H1 (cell line): Measurements from ENCODE around the gene ZNF423. TPM values are rescaled to one million over a fixed set of nuclear protein-coding genes. Genes with fewer than 3 reads are reported as not detected.
A peak's percentile ranks its signal among the peaks of the same experiment; 100 is the strongest.

Experiments
- CTCF ChIA-PET: fragments of 300-600 bp; sonication (Branson Sonifier 250); formaldehyde crosslinking; loops from one replicate; lab custom pipeline; 2021; ENCODE audit not compliant: partially characterized antibody; lab: Charles Lee
- POLR2A ChIA-PET: fragments of 300-600 bp; sonication (Branson Sonifier 250); formaldehyde crosslinking; loops from one replicate; lab custom pipeline; 2021; ENCODE audit warnings: inconsistent platforms; ENCODE audit not compliant: partially characterized antibody; lab: Charles Lee
- DNase-seq, 2 experiments: peaks; one replicate each; pipeline versions ENCODE4 v3.0.0 to v3.0.0-alpha.2; 2010 to 2022; ENCODE audit warnings: low spot score in 2 of 2, low read depth in 1 of 2, mixed read lengths in 1 of 2
- FAIRE-seq: peaks from 2 replicates; lab custom pipeline; 2011; peaks lifted over from hg19 to GRCh38; lab: Jason Lieb, UNC
- H2AFZ ChIP-seq: 2 replicates; pipeline ENCODE4 v1.8.1; 2012; ENCODE audit warnings: low read length, inconsistent platforms
- H2AK5ac ChIP-seq: 2 replicates; pipeline ENCODE4 v1.6.1; 2013; ENCODE audit warnings: low read depth, low read length
- H2BK120ac ChIP-seq: replicated peaks from 2 replicates; pipeline ENCODE3; 2013; ENCODE audit warnings: low read depth, low read length, inconsistent platforms
- H2BK12ac ChIP-seq: 2 replicates; pipeline ENCODE4 v1.6.1; 2013; ENCODE audit warnings: low read depth, low read length
- H2BK15ac ChIP-seq: 2 replicates; pipeline ENCODE4 v1.6.1; 2013; ENCODE audit warnings: low read length
- H2BK20ac ChIP-seq: 2 replicates; pipeline ENCODE4 v1.6.1; 2013; ENCODE audit warnings: low read length
- H2BK5ac ChIP-seq: 2 replicates; pipeline ENCODE4 v1.6.1; 2013; ENCODE audit warnings: low read depth, low read length
- H3K14ac ChIP-seq: 2 replicates; pipeline ENCODE4 v1.6.1; 2013; ENCODE audit warnings: inconsistent platforms; ENCODE audit not compliant: insufficient read length
- H3K18ac ChIP-seq: 2 replicates; pipeline ENCODE4 v1.6.1; 2013; ENCODE audit warnings: low read length; ENCODE audit errors: extremely low read depth
- H3K23ac ChIP-seq: 2 replicates; pipeline ENCODE4 v1.6.1; 2013; ENCODE audit warnings: inconsistent platforms; ENCODE audit not compliant: insufficient read length
- H3K23me2 ChIP-seq: 2 replicates; pipeline ENCODE4 v1.6.1; 2013; ENCODE audit warnings: low read depth, low read length
- H3K27ac ChIP-seq: 2 replicates; pipeline ENCODE4 v1.6.1; 2011; ENCODE audit warnings: low read depth, low read length, inconsistent platforms
- H3K27me3 ChIP-seq, 4 experiments: replicated peaks in 1 of 4; 1 replicate in 1 of 4; 2 replicates in 3 of 4; pipeline versions ENCODE4 v1.6.1 to v1.8.1; 2011 to 2013; ENCODE audit warnings: low read length in 3 of 4, mild to moderate bottlenecking in 3 of 4, inconsistent platforms in 2 of 4, mixed read lengths in 2 of 4, moderate library complexity in 1 of 4; ENCODE audit not compliant: control insufficient read depth in 3 of 4, insufficient read depth in 3 of 4; ENCODE audit errors: extremely low read depth in 1 of 4
- H3K36me3 ChIP-seq, 4 experiments: 2 replicates each; pipeline versions ENCODE4 v1.6.1 to v1.8.1; 2011 to 2013; ENCODE audit warnings: mild to moderate bottlenecking in 4 of 4, low read length in 3 of 4, moderate library complexity in 2 of 4, control low read depth in 1 of 4, inconsistent platforms in 1 of 4; ENCODE audit not compliant: insufficient read depth in 4 of 4, control insufficient read depth in 2 of 4
- H3K4ac ChIP-seq: replicated peaks from 2 replicates; pipeline ENCODE3; 2013; ENCODE audit warnings: low read length, low read depth, mixed read lengths, inconsistent platforms; ENCODE audit not compliant: insufficient read length
- H3K4me1 ChIP-seq, 4 experiments: replicated peaks in 1 of 4; 1 replicate in 1 of 4; 2 replicates in 3 of 4; pipeline versions ENCODE4 v1.6.1 to v1.8.1; 2011 to 2013; ENCODE audit warnings: low read length in 3 of 4, inconsistent platforms in 2 of 4, mixed read lengths in 1 of 4; ENCODE audit not compliant: insufficient read depth in 4 of 4, control insufficient read depth in 3 of 4
- H3K4me2 ChIP-seq, 2 experiments: 2 replicates each; pipeline versions ENCODE4 v1.6.1 to v1.8.1; 2011 to 2013; ENCODE audit warnings: low read depth in 2 of 2, low read length in 2 of 2, control low read depth in 1 of 2, inconsistent platforms in 1 of 2, mild to moderate bottlenecking in 1 of 2; ENCODE audit not compliant: insufficient read depth in 1 of 2
- H3K4me3 ChIP-seq, 4 experiments: fragments of 200-600, 300-600 bp in 1 of 4; sonication (generic), shearing (Covaris generic), sonication (Bioruptor Twin) in 1 of 4; 2 replicates each; pipeline versions ENCODE4 v1.5.1 to v1.8.1; 2011 to 2016; ENCODE audit warnings: low read length in 4 of 4, low read depth in 3 of 4, control low read depth in 2 of 4, inconsistent platforms in 2 of 4, mild to moderate bottlenecking in 2 of 4, mixed read lengths in 1 of 4, moderate library complexity in 1 of 4; ENCODE audit not compliant: insufficient read depth in 2 of 4; ENCODE audit errors: extremely low read depth in 1 of 4
- H3K56ac ChIP-seq: replicated peaks from 2 replicates; pipeline ENCODE3; 2013; ENCODE audit warnings: low read depth, mild to moderate bottlenecking, mixed read lengths, low read length, inconsistent platforms; ENCODE audit not compliant: insufficient read length
- H3K79me1 ChIP-seq: 2 replicates; pipeline ENCODE4 v1.6.1; 2013; ENCODE audit warnings: low read depth, low read length, control low read depth
- H3K79me2 ChIP-seq, 2 experiments: 2 replicates each; pipeline versions ENCODE4 v1.6.1 to v1.8.1; 2012 to 2013; ENCODE audit warnings: low read length in 2 of 2, mild to moderate bottlenecking in 2 of 2, inconsistent platforms in 1 of 2; ENCODE audit not compliant: insufficient read depth in 2 of 2, control insufficient read depth in 1 of 2
- H3K9ac ChIP-seq, 4 experiments: replicated peaks in 1 of 4; 1 replicate in 1 of 4; 2 replicates in 3 of 4; pipeline versions ENCODE4 v1.6.1 to v1.8.1; 2011 to 2013; ENCODE audit warnings: low read depth in 3 of 4, low read length in 3 of 4, control low read depth in 2 of 4, mild to moderate bottlenecking in 2 of 4, moderate library complexity in 2 of 4, inconsistent platforms in 1 of 4; ENCODE audit errors: extremely low read depth in 1 of 4
- H3K9me3 ChIP-seq, 2 experiments: 2 replicates each; pipeline versions ENCODE4 v1.6.1 to v1.8.1; 2012 to 2013; ENCODE audit warnings: mild to moderate bottlenecking in 2 of 2, moderate library complexity in 2 of 2, control low read depth in 1 of 2, inconsistent platforms in 1 of 2, low read depth in 1 of 2, low read length in 1 of 2, mixed read lengths in 1 of 2; ENCODE audit not compliant: insufficient read depth in 2 of 2
- H4K20me1 ChIP-seq, 2 experiments: replicated peaks in 1 of 2; 2 replicates each; pipeline versions ENCODE3 to v1.8.1; 2011 to 2013; ENCODE audit warnings: inconsistent platforms in 2 of 2, low read length in 2 of 2, mild to moderate bottlenecking in 1 of 2; ENCODE audit not compliant: insufficient read depth in 2 of 2, control insufficient read depth in 1 of 2
- H4K5ac ChIP-seq: 2 replicates; pipeline ENCODE4 v1.6.1; 2013; ENCODE audit warnings: low read length, low read depth, mixed read lengths, inconsistent platforms; ENCODE audit not compliant: insufficient read length
- H4K8ac ChIP-seq: 2 replicates; pipeline ENCODE4 v1.8.0; 2013; ENCODE audit warnings: mild to moderate bottlenecking, moderate library complexity, low read length, inconsistent platforms; ENCODE audit not compliant: insufficient read depth; ENCODE audit errors: extremely low read depth
- H4K91ac ChIP-seq: replicated peaks from 2 replicates; pipeline ENCODE3; 2013; ENCODE audit warnings: low read length, mixed read lengths, inconsistent platforms; ENCODE audit not compliant: insufficient read length
- ATF2 ChIP-seq: IDR thresholded peaks from 2 replicates; pipeline ENCODE4 v1.6.1; 2012; ENCODE audit warnings: low read length, inconsistent platforms
- BCL11A ChIP-seq, 2 experiments: IDR thresholded peaks; one replicate each; pipeline ENCODE4 v1.6.1; 2011; ENCODE audit warnings: low read depth in 2 of 2, low read length in 2 of 2, mild to moderate bottlenecking in 2 of 2
- CTBP2 ChIP-seq: IDR thresholded peaks from 2 replicates; pipeline ENCODE4 v1.7.0; 2011; ENCODE audit warnings: borderline replicate concordance, mild to moderate bottlenecking, moderate library complexity, mixed read lengths, low read length; ENCODE audit not compliant: insufficient read depth, insufficient read length
- HDAC6 ChIP-seq: IDR thresholded peaks from one replicate; pipeline ENCODE4 v1.7.1; 2012; ENCODE audit warnings: low read depth, mild to moderate bottlenecking, inconsistent platforms, low read length, moderate library complexity
- JUN ChIP-seq: IDR thresholded peaks from 2 replicates; pipeline ENCODE4 v1.6.1; 2011; ENCODE audit warnings: low read depth, mild to moderate bottlenecking, improper control_type of control experiment, low read length
- MAFK ChIP-seq: IDR thresholded peaks from 2 replicates; pipeline ENCODE4 v1.6.1; 2012; ENCODE audit warnings: low read depth, mild to moderate bottlenecking, improper control_type of control experiment, low read length
- NANOG ChIP-seq: IDR thresholded peaks from 2 replicates; pipeline ENCODE4 v1.6.1; 2011; ENCODE audit warnings: low read length, low read depth, mild to moderate bottlenecking, inconsistent platforms; ENCODE audit not compliant: insufficient read depth, poor library complexity, severe bottlenecking
- SIRT6 ChIP-seq: IDR thresholded peaks from one replicate; pipeline ENCODE4 v1.7.1; 2012; ENCODE audit warnings: low read length, inconsistent platforms
- WGBS, 2 experiments: shearing (Covaris generic) in 1 of 2; methylation state at CpG; one replicate each; pipeline versions ENCODE4 v1.1.6 to v1.1.7; 2013 to 2015; ENCODE audit warnings: low lambda C conversion rate in 2 of 2, mixed read lengths in 2 of 2, inconsistent platforms in 1 of 2, low coverage in 1 of 2, missing lambda C conversion rate in 1 of 2; ENCODE audit not compliant: insufficient replicate concordance in 2 of 2, insufficient coverage in 1 of 2, insufficient read length in 1 of 2; ENCODE audit errors: extremely low coverage in 1 of 2, missing lambda C conversion rate in 1 of 2; 5-methylcytosine and 5-hydroxymethylcytosine counted together
- polyA plus RNA-seq, 7 experiments: library from polyadenylated mRNA; depleted of rRNA in 3 of 7; stranded (reverse) in 5 of 7; unstranded in 2 of 7; fragments of >200 nt in 5 of 7; fragments of 200-250 nt in 2 of 7; gene quantifications; 1 replicate in 5 of 7; 2 replicates in 1 of 7; 4 replicates in 1 of 7; pipeline versions ENCODE4 v1.2.1 to v1.2.3, GENCODE V29; 2011 to 2013; ENCODE audit warnings: missing spikeins in 2 of 7, mixed read lengths in 2 of 7
- total RNA-seq: library from RNA; stranded (reverse); fragmentation: NEBNext Ultra II Directional; extraction: Animal tissue kit (Norgen Biotek cat#: 25700); gene quantifications from 2 replicates; pipeline ENCODE4 v1.2.1, GENCODE V29; 2021

ZNF423 gene
- total and polyA plus RNA-seq, 2 of the 8 experiments (the other 6 are each of a cell fraction or from before 2014, with no cell fraction given): 38.2 to 52.3 TPM

GRCh38 chr16:49756775-49757558, 98.9 kb downstream of the ZNF423 start:
- H2AFZ ChIP-seq: no peak overlapping the region
- no peak overlapping the region for H3K56ac ChIP-seq
- H2BK20ac ChIP-seq: peak overlapping the region; percentile 56; the same call in 1 of the 2 replicates
- ChIA-PET CTCF (interaction anchor here (0.6 to 2.7 kb wide), 9 partner anchors 9 to 132 kb away, joined by 3 to 6 read pairs (median 3); no protein-coding TSS in a partner anchor), POLR2A (no interaction called here)
- peaks cover 9% of the 10 kb centered on the region for H3K79me1 ChIP-seq
- DNase-seq (no peak), FAIRE-seq (no peak)
- peaks cover 9 to 29% (median 22%) of the 10 kb centered on the region in 4 experiments for H3K4me1 ChIP-seq
- H3K79me2 ChIP-seq: peaks cover 0 to 28% of the 10 kb centered on the region in 2 experiments; a peak in 2 of 4 replicates
- peak overlapping the region; percentile 57 for H4K91ac ChIP-seq
- no peak for TF ChIP-seq CTBP2
- TF ChIP-seq NANOG: no peak
- TF ChIP-seq ATF2: no peak
- no peak for TF ChIP-seq BCL11A (IDR thresholded peaks at IDR 0.05; ENCODE audit: low read depth in 2 of 2, low read length in 2 of 2)
- TF ChIP-seq MAFK: no peak
- no peak for TF ChIP-seq JUN
- no peak for TF ChIP-seq HDAC6
- no peak for TF ChIP-seq SIRT6
- no peak overlapping the region for H4K8ac ChIP-seq
- H3K4me3 ChIP-seq: no peak overlapping the region
- H2BK15ac ChIP-seq: peak overlapping the region; percentile 99; the same call in 1 of the 2 replicates
- no peaks in the 10 kb centered on the region for H3K36me3 ChIP-seq
- no peak overlapping the region for H3K27ac ChIP-seq
- no peak overlapping the region for H3K4ac ChIP-seq
- no peaks in the 10 kb centered on the region for H3K27me3 ChIP-seq
- H3K9ac ChIP-seq: no peak overlapping the region
- 0 out of 4 replicates have a peak overlapping the region, but pooled peaks of 1 of the 2 experiments have one; percentile 29 for H3K4me2 ChIP-seq
- peaks cover 2 to 4% of the 10 kb centered on the region in 2 experiments for H4K20me1 ChIP-seq
- no peak overlapping the region for H3K14ac ChIP-seq
- H4K5ac ChIP-seq: no peak overlapping the region
- no peaks in the 10 kb centered on the region for H3K9me3 ChIP-seq
- H2BK120ac ChIP-seq: no peak overlapping the region
- H3K23me2 ChIP-seq: peaks cover 7% of the 10 kb centered on the region; the same call in 1 of the 2 replicates
- peak overlapping the region; percentile 80; the same call in 1 of the 2 replicates for H2BK12ac ChIP-seq
- no peak overlapping the region; the same call in 1 of the 2 replicates for H2BK5ac ChIP-seq
- no peak overlapping the region for H3K23ac ChIP-seq
- H3K18ac ChIP-seq: peak overlapping the region; percentile 71; the same call in 1 of the 2 replicates
- H2AK5ac ChIP-seq: peak overlapping the region; percentile 93
- WGBS, 2 experiments: 93% methylated on average over 10 of the region's 10 CpGs; no CpG with 5 or more reads in 1 of the 2 experiments
